H54 (cell line): ENCODE measurements around the gene F10.
"Not testable (repeated sequence)": the region's sequence is repeated elsewhere in the genome, so short reads cannot be mapped to it uniquely, and the experiment has no call there.

Source experiments
- DNase-seq: peaks from one replicate; pipeline ENCODE4 v3.0.0; 2011; ENCODE audit warnings: low spot score, mixed read lengths; ENCODE audit not compliant: insufficient read length
- FAIRE-seq: peaks from 3 replicates; lab custom pipeline; 2011; peaks lifted over from hg19 to GRCh38; lab: Jason Lieb, UNC
- POLR2A ChIP-seq: IDR thresholded peaks from 2 replicates; pipeline ENCODE4 v1.6.1; 2011; ENCODE audit warnings: low read depth, mild to moderate bottlenecking, low read length

Gene F10

DNA sequence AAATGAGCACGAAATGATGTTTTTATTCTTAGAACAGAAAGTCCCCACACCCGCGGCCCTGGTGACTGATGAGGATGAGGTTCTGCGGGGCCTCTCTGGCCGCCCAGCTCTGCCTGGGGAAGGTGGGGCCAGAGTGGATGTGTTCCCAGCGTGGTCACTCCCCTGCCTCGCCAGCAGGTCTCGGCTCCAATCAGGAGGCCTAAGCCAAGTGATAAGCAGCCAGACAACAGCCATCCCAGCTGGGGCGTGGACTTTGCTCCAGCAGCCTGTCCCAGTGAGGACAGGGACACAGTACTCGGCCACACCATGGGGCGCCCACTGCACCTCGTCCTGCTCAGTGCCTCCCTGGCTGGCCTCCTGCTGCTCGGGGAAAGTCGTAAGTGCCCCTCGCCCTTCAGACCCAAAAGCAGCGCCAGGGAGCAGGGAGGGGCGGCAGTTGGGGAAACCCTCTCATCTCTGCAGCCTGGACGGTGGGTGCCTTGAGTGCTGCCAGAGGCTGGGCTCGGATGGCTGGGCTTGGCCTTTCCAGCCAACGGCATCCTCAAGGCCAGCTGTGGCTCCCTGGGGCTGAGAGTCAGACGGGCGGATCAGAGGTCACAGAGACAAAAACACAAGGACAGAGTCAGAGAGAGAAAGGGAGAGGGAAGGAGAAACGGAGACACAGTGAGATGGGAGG lies at the start of gene F10:
Gene F10 (plus strand): TSS at position 250 of the 676 bp plus-strand sequence. CDS start 57 bp downstream, at position 307.
- FAIRE-seq (no peak), DNase-seq (peak; percentile 65)
- TF ChIP-seq POLR2A: no peak

DNA sequence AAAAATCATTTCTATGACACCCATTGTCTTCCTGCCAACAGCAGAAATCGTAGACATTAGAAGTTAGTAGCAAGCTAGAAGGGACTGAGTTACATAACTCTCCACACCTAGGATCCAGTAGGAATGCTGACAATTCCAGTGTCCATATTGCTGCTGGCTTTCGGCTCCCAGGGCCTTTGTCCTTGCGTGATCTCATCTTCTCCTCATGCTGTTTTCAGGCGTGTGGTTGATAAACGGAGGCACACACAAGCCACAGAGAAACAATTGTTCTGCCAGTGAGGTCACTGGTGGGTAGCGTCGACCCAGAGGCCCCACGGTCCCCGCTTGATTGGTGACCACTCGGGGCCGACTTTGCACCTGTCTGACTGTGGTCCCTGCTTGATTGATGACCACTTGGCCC lies 48.7 kb upstream of the F10 start:
- DNase-seq (no peak), FAIRE-seq (no peak)
- no peak for TF ChIP-seq POLR2A

DNA sequence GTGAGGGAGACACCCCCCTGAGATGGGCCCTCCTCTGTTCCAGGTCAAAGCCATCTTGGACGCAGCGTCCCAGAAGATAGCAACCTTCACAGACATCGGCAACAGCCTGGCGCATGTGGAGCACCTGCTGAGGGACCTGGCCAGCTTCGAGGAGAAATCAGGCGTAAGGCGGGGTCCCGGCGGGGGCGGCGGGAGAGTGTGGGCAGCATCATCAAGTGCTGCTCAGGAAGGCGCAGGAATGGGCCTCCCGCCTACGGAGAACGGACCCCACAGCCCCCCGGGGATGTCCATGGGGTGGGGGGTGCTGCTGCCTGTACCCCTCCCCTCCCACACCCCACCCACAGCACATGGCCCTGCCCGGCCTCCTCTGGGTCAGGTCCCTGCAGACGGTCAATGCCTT lies 48.2 kb upstream of the F10 start:
- no peak for FAIRE-seq
- no peak for DNase-seq
- no peak for TF ChIP-seq POLR2A

DNA sequence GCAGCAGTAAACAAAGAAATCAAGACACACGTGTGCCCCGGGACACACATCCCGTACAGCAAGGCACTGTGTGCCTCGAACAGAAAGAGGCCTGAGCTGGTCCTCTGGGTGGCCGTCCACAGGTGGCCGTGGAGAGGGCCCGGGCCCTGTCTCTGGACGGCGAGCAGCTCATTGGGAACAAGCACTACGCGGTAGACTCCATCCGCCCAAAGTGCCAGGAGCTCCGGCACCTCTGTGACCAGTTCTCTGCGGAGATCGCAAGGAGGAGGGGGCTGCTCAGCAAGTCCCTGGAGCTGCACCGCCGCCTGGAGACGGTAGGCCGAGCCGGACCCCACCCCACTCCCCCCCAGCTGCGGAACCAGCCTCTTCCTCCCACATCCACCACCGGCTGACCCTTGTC lies 47.7 kb upstream of the F10 start:
- no peak for FAIRE-seq
- TF ChIP-seq POLR2A: no peak
- no peak for DNase-seq

GRCh38 chr13:113075711-113076110 lies 46.9 kb upstream of the F10 start:
- DNase-seq (no peak), FAIRE-seq (no peak)
- TF ChIP-seq POLR2A: no peak

GRCh38 chr13:113076681-113077401 lies 45.8 kb upstream of the F10 start:
- DNase-seq (no peak), FAIRE-seq (no peak)
- TF ChIP-seq POLR2A: no peak

DNA sequence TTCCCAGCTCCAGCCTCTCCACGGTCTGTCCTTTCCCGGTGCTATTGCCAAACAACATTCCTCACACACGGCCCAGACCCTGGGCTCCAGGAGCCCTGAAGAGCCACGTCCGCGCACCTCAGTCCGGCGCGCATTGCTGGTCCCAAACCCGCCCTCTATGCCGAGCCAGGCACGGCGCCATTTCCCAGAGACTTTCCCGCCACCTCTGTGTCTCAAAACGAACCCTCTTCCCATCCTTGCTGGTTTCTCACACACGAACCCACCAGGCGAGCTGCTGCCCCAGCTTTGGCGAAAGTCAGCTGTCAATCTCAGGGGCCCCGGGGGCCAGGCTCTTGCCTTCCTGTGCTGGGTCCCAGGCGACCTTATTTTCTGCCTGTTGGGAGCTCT lies 45.0 kb upstream of the F10 start:
- no peak for DNase-seq
- TF ChIP-seq POLR2A: no peak
- FAIRE-seq: no peak

GRCh38 chr13:113077953-113078901 lies 44.4 kb upstream of the F10 start:
- no peak for TF ChIP-seq POLR2A
- DNase-seq (no peak), FAIRE-seq (no peak)

DNA sequence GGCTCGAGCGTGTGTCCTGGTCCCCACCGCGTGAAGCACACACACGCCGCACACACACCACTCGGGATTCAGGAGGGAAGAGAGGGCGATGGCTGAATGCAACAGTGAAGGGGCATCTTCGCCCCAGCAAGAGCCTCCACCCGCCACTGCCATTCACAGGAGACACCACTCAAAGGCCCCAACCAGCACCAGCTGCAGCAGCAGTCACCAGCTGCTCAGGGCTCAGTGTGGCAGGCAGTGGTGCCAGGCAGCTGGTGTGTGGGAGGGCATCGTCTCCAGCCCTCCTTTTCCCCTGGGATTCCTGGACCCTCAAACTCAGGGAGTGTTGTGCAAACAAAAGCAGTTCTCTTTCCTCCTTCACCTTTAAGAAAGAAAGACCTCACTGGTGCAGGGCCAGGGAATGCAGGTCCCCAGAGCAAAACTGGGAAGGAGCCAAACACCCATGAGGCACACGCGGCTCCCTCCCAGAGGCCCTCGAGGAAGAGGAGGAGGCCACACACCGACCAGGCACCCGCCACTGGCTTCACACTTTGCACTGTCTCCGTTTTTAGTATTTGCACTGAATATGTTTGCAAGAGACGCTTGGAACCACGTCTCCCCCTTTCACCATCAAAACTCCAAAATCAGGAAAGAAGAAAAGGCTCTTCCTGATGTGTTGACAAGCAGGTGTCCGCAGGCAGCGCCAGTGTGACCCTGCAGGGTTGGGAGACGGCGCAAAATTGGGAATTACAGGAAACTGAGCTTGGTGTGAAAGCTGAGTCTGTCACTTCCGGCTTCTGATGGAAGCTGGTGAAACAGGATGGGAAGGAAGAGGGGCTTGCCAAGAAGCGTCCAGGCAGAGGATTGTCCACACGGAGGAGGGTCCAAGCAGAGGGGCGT lies 43.5 kb upstream of the F10 start:
- no peak for FAIRE-seq
- no peak for TF ChIP-seq POLR2A
- no peak for DNase-seq

DNA sequence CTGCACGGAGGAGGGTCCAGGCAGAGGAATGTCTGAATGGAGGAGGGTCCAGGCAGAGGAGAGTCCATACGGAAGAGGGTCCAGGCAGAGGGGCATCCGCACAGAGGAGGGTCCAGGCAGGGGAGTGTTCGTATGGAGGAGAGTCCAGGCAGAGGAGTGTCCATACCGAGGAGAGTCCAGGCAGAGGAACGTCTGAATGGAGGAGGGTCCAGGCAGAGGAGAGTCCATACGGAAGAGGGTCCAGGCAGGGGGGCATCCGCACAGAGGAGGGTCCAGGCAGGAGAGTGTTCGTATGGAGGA lies 42.9 kb upstream of the F10 start:
- FAIRE-seq, DNase-seq: not testable (repeated sequence)

DNA sequence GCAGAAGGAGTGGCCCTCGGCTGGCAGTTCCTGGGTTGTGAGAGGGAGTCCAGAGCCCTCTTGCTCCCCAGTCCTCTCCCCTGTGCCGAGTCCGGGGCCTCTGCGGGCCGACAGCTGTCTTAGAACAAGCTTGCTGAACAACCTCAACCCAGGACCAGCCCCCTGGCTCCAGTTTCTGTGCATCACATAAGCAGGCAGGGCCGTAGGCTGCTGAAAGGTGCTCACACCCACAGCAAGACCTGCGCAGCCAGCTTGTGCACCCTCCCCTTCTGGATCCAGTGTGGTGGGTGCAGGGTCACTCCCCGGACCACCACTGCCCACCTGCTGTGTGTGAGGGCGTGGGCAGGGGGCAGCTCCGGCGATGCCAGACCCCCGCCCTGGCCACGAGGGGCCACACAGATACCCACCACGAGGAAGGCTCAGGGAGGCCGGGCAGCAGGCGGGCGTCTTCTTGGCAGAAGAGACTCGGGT lies 42.2 kb upstream of the F10 start:
- TF ChIP-seq POLR2A: no peak
- DNase-seq: no peak
- FAIRE-seq: no peak

DNA sequence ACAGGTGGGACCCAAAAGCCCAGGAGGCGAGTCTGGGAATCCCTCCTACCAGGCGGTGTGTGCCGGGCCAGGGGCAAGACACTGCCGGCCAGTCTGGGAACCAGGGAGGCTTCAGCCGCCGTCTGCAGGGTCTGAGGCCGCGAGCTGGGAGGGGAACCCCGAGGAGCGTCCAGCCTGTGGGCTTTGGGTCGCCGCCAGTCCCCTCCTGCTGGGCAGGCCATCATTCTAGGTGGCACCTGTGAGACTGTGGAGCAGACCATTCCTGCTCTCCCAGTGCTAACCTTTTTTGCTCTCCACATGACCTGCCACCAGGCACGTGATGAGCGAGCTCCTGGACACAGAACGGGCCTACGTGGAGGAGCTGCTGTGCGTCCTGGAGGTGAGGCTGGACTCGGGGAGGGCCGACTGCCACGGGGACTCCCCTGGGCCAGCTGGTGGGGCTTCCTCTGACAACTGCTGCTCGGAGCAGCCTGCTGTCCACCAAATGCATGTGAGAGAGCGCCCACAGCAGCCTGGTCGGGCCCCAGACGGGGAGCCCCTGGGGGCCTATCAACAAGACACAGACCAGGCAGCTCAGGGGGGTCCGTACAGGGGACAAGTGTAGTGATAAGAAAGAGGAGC lies 41.6 kb upstream of the F10 start:
- no peak for DNase-seq
- no peak for TF ChIP-seq POLR2A
- no peak for FAIRE-seq
